HepG2 (cell line): ENCODE results near the gene ING5. TPM values are rescaled to one million over a fixed set of nuclear protein-coding genes. Genes with fewer than 3 reads are reported as not detected.

Experiments
- ARID2 ChIP-seq: sonication (generic); formaldehyde crosslinking; IDR thresholded peaks from 2 replicates; pipeline ENCODE4 v1.8.1; 2022; ENCODE audit warnings: mild to moderate bottlenecking, missing genetic modification reagents, borderline replicate concordance
- GATAD1 ChIP-seq: IDR thresholded peaks from 2 replicates; pipeline ENCODE4 v1.6.1; 2016; ENCODE audit warnings: missing genetic modification reagents, missing compliant biosample characterization
- HMGXB3 ChIP-seq: sonication (generic); formaldehyde crosslinking; IDR thresholded peaks from 2 replicates; pipeline ENCODE4 v1.4.0; 2020; ENCODE audit warnings: missing genetic modification reagents, borderline replicate concordance
- IKZF5 ChIP-seq: IDR thresholded peaks from 2 replicates; pipeline ENCODE4 v1.6.1; 2018; ENCODE audit warnings: missing genetic modification reagents, mild to moderate bottlenecking, missing compliant biosample characterization
- JARID2 ChIP-seq: sonication (generic); formaldehyde crosslinking; IDR thresholded peaks from 2 replicates; pipeline ENCODE4 v1.8.1; 2023; ENCODE audit warnings: missing genetic modification reagents, inconsistent platforms; ENCODE audit not compliant: insufficient replicate concordance
- KDM5A ChIP-seq: fragments of 200-600 bp; sonication (generic); IDR thresholded peaks from 2 replicates; pipeline ENCODE4 v1.7.0; 2018; ENCODE audit warnings: antibody characterized with exemption, mild to moderate bottlenecking, low read length, borderline replicate concordance
- KLF11 ChIP-seq: IDR thresholded peaks from 2 replicates; pipeline ENCODE4 v1.6.1; 2016; ENCODE audit warnings: missing compliant biosample characterization
- KMT2B ChIP-seq: IDR thresholded peaks from 2 replicates; pipeline ENCODE4 v1.6.1; 2016; ENCODE audit warnings: missing genetic modification reagents, missing compliant biosample characterization
- MEF2D ChIP-seq: sonication (generic); formaldehyde crosslinking; IDR thresholded peaks from 2 replicates; pipeline ENCODE4 v1.5.1; 2020; ENCODE audit warnings: mild to moderate bottlenecking, missing genetic modification reagents
- NCOA1 ChIP-seq: sonication (generic); formaldehyde crosslinking; IDR thresholded peaks from 2 replicates; pipeline ENCODE4 v1.9.0; 2021; ENCODE audit warnings: missing genetic modification reagents
- NFATC3 ChIP-seq: sonication (generic); formaldehyde crosslinking; IDR thresholded peaks from 2 replicates; pipeline ENCODE4 v1.5.1; 2020; ENCODE audit warnings: mild to moderate bottlenecking, missing genetic modification reagents
- SCMH1 ChIP-seq: sonication (generic); formaldehyde crosslinking; IDR thresholded peaks from 2 replicates; pipeline ENCODE4 v1.9.0; 2021; ENCODE audit warnings: missing genetic modification reagents, mild to moderate bottlenecking, borderline replicate concordance
- SRSF1 ChIP-seq: fragments of 200-400 bp; formaldehyde crosslinking; optimal IDR thresholded peaks from 2 replicates; pipeline ENCODE3; 2017; ENCODE audit warnings: mild to moderate bottlenecking, low read depth, low read length, moderate library complexity
- USF2 ChIP-seq, 2 experiments: sonication (generic) in 1 of 2; formaldehyde crosslinking in 1 of 2; IDR thresholded peaks; 2 replicates each; pipeline versions ENCODE4 v1.5.1 to v1.6.1; 2011 to 2020; ENCODE audit warnings: borderline replicate concordance in 1 of 2, low read depth in 1 of 2, low read length in 1 of 2, mild to moderate bottlenecking in 1 of 2, missing genetic modification reagents in 1 of 2, moderate library complexity in 1 of 2
- ZFP1 ChIP-seq: IDR thresholded peaks from 2 replicates; pipeline ENCODE4 v1.6.1; 2016
- ZHX1 ChIP-seq: sonication (generic); formaldehyde crosslinking; IDR thresholded peaks from 2 replicates; pipeline ENCODE4 v1.8.1; 2022; ENCODE audit warnings: low read depth, mild to moderate bottlenecking, missing genetic modification reagents
- ZNF224 ChIP-seq: sonication (generic); formaldehyde crosslinking; IDR thresholded peaks from 2 replicates; pipeline ENCODE4 v1.5.0; 2020; ENCODE audit warnings: mild to moderate bottlenecking, missing genetic modification reagents
- ZNF562 ChIP-seq: sonication (generic); formaldehyde crosslinking; IDR thresholded peaks from 2 replicates; pipeline ENCODE4 v1.8.0; 2022; ENCODE audit warnings: missing genetic modification reagents, borderline replicate concordance
- ZNF577 ChIP-seq: sonication (generic); formaldehyde crosslinking; IDR thresholded peaks from 2 replicates; pipeline ENCODE4 v1.4.0; 2020; ENCODE audit warnings: mild to moderate bottlenecking, low read depth, missing genetic modification reagents, borderline replicate concordance
- ZNF709 ChIP-seq: sonication (generic); formaldehyde crosslinking; IDR thresholded peaks from 2 replicates; pipeline ENCODE4 v1.5.0; 2020; ENCODE audit warnings: mild to moderate bottlenecking, missing genetic modification reagents
- ZSCAN22 ChIP-seq: sonication (generic); formaldehyde crosslinking; IDR thresholded peaks from 2 replicates; pipeline ENCODE4 v1.4.0; 2020; ENCODE audit warnings: mild to moderate bottlenecking, missing genetic modification reagents
- polyA plus RNA-seq, 8 experiments: library from polyadenylated mRNA; depleted of rRNA in 3 of 8; stranded (reverse) in 7 of 8; unstranded in 1 of 8; fragments of >200 nt; fragmentation: Illumina TruSeq in 4 of 8; extraction: Trizol in 4 of 8; gene quantifications; 2 replicates each; pipeline versions ENCODE4 v1.2.1 to v1.2.3, GENCODE V29; 2011 to 2016; ENCODE audit warnings: low read depth in 4 of 8, missing spikeins in 1 of 8, mixed read lengths in 1 of 8; ENCODE audit not compliant: insufficient read depth in 1 of 8
- total RNA-seq, 5 experiments: library from RNA; depleted of rRNA; stranded (reverse); fragments of >200 nt; fragmentation: Illumina TruSeq; extraction: Trizol; gene quantifications; 2 replicates each; pipeline ENCODE4 v1.2.3, GENCODE V29; 2016; ENCODE audit warnings: low read depth in 1 of 5

ING5 gene
- total and polyA plus RNA-seq, 2 of the 13 experiments (the other 11 are each of a cell fraction or from before 2014, with no cell fraction given) = 61.9 to 71.9 TPM

- TF ChIP-seq KMT2B (CRISPR knock-in tag) = peak; percentile 40; the same call in 1 of the 2 replicates
- TF ChIP-seq NFATC3 (CRISPR knock-in tag) = peak; percentile 96
- TF ChIP-seq ZSCAN22 (CRISPR knock-in tag) = no peak
- TF ChIP-seq ZNF562 = no peak
- no peak for TF ChIP-seq ZNF577 (CRISPR knock-in tag)
- no peak for TF ChIP-seq ZHX1 (CRISPR knock-in tag)
- TF ChIP-seq SRSF1 = no peak
- TF ChIP-seq MEF2D (CRISPR knock-in tag) = no peak
- TF ChIP-seq GATAD1 (CRISPR knock-in tag) = peak; percentile 73; the same call in 1 of the 2 replicates
- TF ChIP-seq ARID2 (CRISPR knock-in tag) = peak; percentile 93
- TF ChIP-seq KLF11 = no peak
- TF ChIP-seq USF2 (IDR thresholded peaks at IDR 0.05; ENCODE audit: low read depth, low read length) = peak; percentile 37; the same call in 1 of the 2 replicates
- TF ChIP-seq USF2 (CRISPR knock-in tag; IDR thresholded peaks at IDR 0.05; ENCODE audit: borderline replicate concordance) = no peak
- TF ChIP-seq ZNF224 (CRISPR knock-in tag) = 0 out of 2 replicates have a peak, but pooled peaks have one; percentile 69
- peak; percentile 47; the same call in 1 of the 2 replicates for TF ChIP-seq HMGXB3 (CRISPR knock-in tag)
- TF ChIP-seq IKZF5 (CRISPR knock-in tag) = 0 out of 2 replicates have a peak, but pooled peaks have one; percentile 78
- TF ChIP-seq ZFP1 (CRISPR knock-in tag) = 0 out of 2 replicates have a peak, but pooled peaks have one; percentile 52
- TF ChIP-seq KDM5A = peak; percentile 73; the same call in 1 of the 2 replicates
- no peak for TF ChIP-seq SCMH1 (CRISPR knock-in tag)
- TF ChIP-seq JARID2 (CRISPR knock-in tag) = peak; percentile 25
- TF ChIP-seq ZNF709 = no peak
- TF ChIP-seq NCOA1 = peak; percentile 64; the same call in 1 of the 2 replicates
These were observed 765 bp upstream of the ING5 start (continued) for GRCh38 chr2:241701149-241701398.
